GM12891 (cell line): ENCODE measurements around the gene DIP2C.
"Not testable (repeated sequence)": the region's sequence is repeated elsewhere in the genome, so short reads cannot be mapped to it uniquely, and the experiment has no call there.

Source experiments
- DNase-seq: peaks from one replicate; pipeline ENCODE4 v3.0.0; 2011; ENCODE audit warnings: low spot score; ENCODE audit not compliant: insufficient read length
- FAIRE-seq: peaks from 2 replicates; lab custom pipeline; 2011; peaks lifted over from hg19 to GRCh38; lab: Jason Lieb, UNC
- PAX5 ChIP-seq: IDR thresholded peaks from 2 replicates; pipeline ENCODE4 v1.6.1; 2011; ENCODE audit warnings: low read length, moderate library complexity, mild to moderate bottlenecking; ENCODE audit not compliant: insufficient read depth, severe bottlenecking
- POLR2A ChIP-seq: IDR thresholded peaks from 2 replicates; pipeline ENCODE4 v1.6.1; 2011; ENCODE audit warnings: low read depth, low read length, control low read depth
- POLR2AphosphoS5 ChIP-seq: IDR thresholded peaks from 2 replicates; pipeline ENCODE4 v1.6.1; 2011; ENCODE audit warnings: low read depth, low read length, control low read depth
- POU2F2 ChIP-seq: IDR thresholded peaks from 2 replicates; pipeline ENCODE4 v1.6.1; 2011; ENCODE audit warnings: low read depth, mild to moderate bottlenecking, control low read depth, low read length, moderate library complexity
- SPI1 ChIP-seq: IDR thresholded peaks from 2 replicates; pipeline ENCODE4 v1.6.1; 2011; ENCODE audit warnings: low read depth, low read length, control low read depth
- TAF1 ChIP-seq: IDR thresholded peaks from 2 replicates; pipeline ENCODE4 v1.6.1; 2011; ENCODE audit warnings: low read depth, low read length, control low read depth

DIP2C gene

GRCh38 chr10:703118-703517 is 13.7 kb upstream of the DIP2C start:
- no peak for FAIRE-seq
- DNase-seq = no peak
- TF ChIP-seq PAX5 (no peak), POU2F2 (no peak), TAF1 (no peak), POLR2A (no peak), POLR2AphosphoS5 (no peak), SPI1 (no peak)

- DNase-seq = not testable (repeated sequence)
- peak; percentile 73 for FAIRE-seq
Measured at GRCh38 chr10:700183-700582, 10.7 kb upstream of the DIP2C start.

- DNase-seq (no peak), FAIRE-seq (no peak)
- TF ChIP-seq POU2F2 (0 out of 2 replicates have a peak, but pooled peaks have one; percentile 19), POLR2A (no peak)
Measured at GRCh38 chr10:697097-697875, 7.8 kb upstream of the DIP2C start.

- FAIRE-seq (no peak), DNase-seq (no peak)
- TF ChIP-seq TAF1 (no peak), POLR2AphosphoS5 (no peak), SPI1 (no peak), POU2F2 (no peak), POLR2A (no peak), PAX5 (no peak)
Measured at GRCh38 chr10:695396-695795, 5.9 kb upstream of the DIP2C start.

GRCh38 chr10:693506-693905 is 4.0 kb upstream of the DIP2C start:
- FAIRE-seq = no peak
- no peak for TF ChIP-seq TAF1
- no peak for TF ChIP-seq SPI1
- TF ChIP-seq POLR2A = no peak
- TF ChIP-seq POLR2AphosphoS5 = no peak
- no peak for TF ChIP-seq POU2F2
- no peak for TF ChIP-seq PAX5
- no peak for DNase-seq

- TF ChIP-seq POU2F2 (no peak), SPI1 (no peak), POLR2A (no peak), PAX5 (no peak), TAF1 (no peak), POLR2AphosphoS5 (no peak)
- DNase-seq (no peak), FAIRE-seq (peak; percentile 64)
Measured at GRCh38 chr10:692682-693351, 3.3 kb upstream of the DIP2C start.

GRCh38 chr10:691216-691615 is 1.7 kb upstream of the DIP2C start:
- no peak for TF ChIP-seq SPI1
- TF ChIP-seq POLR2A = no peak
- no peak for TF ChIP-seq POU2F2
- TF ChIP-seq PAX5 = no peak
- no peak for TF ChIP-seq POLR2AphosphoS5
- no peak for TF ChIP-seq TAF1
- DNase-seq (no peak), FAIRE-seq (no peak)

GRCh38 chr10:690372-691161 is 1.1 kb upstream of the DIP2C start:
- TF ChIP-seq POLR2AphosphoS5 = no peak
- TF ChIP-seq POU2F2 = no peak
- TF ChIP-seq SPI1 = no peak
- TF ChIP-seq TAF1 = no peak
- TF ChIP-seq PAX5 = no peak
- TF ChIP-seq POLR2A = no peak
- FAIRE-seq = no peak
- no peak for DNase-seq

- DNase-seq = no peak
- TF ChIP-seq POU2F2 = no peak
- no peak for TF ChIP-seq TAF1
- TF ChIP-seq SPI1 = no peak
- TF ChIP-seq PAX5 = no peak
- no peak for TF ChIP-seq POLR2AphosphoS5
- TF ChIP-seq POLR2A = no peak
- FAIRE-seq = no peak
Measured at GRCh38 chr10:689121-689451, 382 bp downstream of the DIP2C start.
